HG02852 (cell line): Measurements from ENCODE around the gene ITM2B.
A peak's percentile ranks its signal among the peaks of the same experiment; 100 is the strongest.
"Not testable (repeated sequence)": the region's sequence is repeated elsewhere in the genome, so short reads cannot be mapped to it uniquely, and the experiment has no call there.

Source experiments
- ATAC-seq: cut with Tn5 transposase; IDR thresholded peaks from one replicate; pipeline ENCODE4 v1.9.1; 2021; ENCODE audit warnings: mild to moderate bottlenecking, moderate library complexity; ENCODE audit not compliant: unreplicated experiment

Gene ITM2B

GRCh38 chr13:48233046-48233888, at the start of gene ITM2B:
ITM2B (plus strand) TSS chr13:48233206; CDS start chr13:48233361, 155 bp downstream.
- peak; percentile 52 for ATAC-seq

- ATAC-seq, result peak; percentile 50
Measured at GRCh38 chr13:48184260-48184659, 48.7 kb upstream of the ITM2B start.

- ATAC-seq, result no peak
Measured at GRCh38 chr13:48185018-48185417, 48.0 kb upstream of the ITM2B start.

DNA sequence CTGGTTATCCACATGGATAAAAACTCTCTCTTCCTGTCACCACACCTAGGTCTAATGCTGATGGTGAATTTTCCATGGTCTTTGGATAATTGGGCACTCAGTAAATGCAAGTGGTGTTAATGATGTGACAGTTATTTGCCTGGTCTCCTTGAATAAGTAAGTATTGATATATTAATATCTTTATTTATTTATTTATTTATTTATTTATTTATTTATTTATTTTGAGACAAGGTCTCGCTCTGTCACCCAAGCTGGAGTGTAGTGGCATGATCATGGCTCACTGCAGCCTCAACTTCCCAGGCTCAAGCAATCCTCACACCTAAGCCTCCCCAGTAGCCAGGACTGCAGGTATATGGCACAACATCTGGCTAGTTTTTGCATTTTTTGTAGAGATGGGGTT, 46.3 kb upstream of the ITM2B start:
- no peak for ATAC-seq

DNA sequence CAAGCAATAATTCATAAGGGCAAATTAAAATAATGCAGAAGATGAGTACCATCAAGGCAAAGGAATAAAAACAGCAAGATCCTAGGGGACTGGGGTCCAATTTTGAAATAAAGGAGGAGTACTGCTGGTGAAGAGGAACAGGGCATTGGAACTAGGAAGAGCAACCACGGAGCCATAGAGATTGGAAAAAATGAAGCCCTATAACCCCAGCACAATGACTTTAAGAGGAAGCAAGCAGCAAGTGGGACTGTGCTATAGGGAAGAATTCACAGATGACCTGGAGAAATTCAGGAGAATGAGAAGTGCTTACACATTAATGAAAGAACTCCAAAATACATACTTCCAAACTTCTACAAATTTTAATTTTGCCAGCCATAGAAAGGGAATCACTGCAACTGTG, 44.9 kb upstream of the ITM2B start:
- no peak for ATAC-seq

- no peak for ATAC-seq
Measured at GRCh38 chr13:48188601-48189000, 44.4 kb upstream of the ITM2B start.

DNA sequence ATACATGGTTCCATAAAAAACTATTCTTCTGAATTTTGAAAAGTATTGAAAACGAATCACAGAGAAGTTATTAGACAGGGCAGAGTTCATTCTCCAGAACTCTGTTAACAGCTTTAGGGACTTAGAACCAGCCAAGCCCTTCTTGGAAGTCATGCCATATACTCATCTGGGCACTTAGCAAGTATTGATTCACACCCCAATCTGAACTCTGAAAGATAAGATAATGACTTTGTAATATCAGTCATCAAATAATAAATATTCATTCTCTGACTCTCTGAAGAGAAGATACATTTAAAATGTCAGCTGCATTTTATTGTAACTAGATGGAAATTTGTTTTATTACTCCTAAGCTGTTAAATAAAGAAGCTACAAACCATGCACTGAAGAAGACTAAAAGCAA, 43.8 kb upstream of the ITM2B start:
- ATAC-seq, result no peak

DNA sequence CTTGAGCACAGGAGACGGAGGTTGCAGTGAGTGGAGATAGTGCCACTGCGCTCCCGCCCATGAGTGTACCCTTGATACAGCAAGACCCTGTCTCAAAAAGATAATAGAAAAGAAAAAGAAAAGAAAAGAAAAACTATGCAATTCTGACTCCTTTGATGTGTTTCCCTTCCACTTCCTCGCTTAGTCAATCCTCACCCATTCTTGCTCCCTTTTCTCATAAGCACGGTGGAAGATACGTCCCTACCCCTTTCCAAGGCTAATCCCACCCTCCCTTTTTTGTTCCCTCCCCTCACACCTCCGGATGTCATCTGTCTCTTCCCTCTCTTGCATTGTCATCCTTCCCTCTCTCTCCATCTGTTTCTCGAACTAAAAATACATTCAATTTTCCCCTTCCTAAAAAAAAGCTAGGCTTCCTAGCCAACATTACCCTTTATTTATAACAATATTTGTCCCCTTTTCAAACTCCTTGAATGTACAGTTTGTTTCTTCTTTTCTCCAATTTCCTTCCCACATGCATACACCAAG, 40.5 kb upstream of the ITM2B start:
- ATAC-seq, result no peak

DNA sequence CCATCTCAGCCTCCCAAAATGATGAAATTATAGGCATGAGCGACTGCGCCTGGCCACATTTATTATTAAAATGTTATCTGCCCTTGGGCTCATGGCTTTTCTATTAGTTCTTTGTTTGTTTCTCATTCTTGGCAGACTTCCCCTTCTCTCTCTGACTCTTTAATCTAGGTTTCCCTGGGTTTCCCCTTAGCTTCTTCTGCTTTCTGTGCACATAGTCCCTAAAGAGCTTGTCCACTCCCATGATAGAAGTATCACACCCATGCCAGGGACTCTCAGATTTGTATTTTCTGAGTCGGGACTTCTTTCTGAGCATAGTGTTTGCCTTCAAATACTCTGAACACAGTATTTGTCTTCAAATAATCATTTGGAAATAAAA, 38.6 kb upstream of the ITM2B start:
- peak; percentile 83 for ATAC-seq

DNA sequence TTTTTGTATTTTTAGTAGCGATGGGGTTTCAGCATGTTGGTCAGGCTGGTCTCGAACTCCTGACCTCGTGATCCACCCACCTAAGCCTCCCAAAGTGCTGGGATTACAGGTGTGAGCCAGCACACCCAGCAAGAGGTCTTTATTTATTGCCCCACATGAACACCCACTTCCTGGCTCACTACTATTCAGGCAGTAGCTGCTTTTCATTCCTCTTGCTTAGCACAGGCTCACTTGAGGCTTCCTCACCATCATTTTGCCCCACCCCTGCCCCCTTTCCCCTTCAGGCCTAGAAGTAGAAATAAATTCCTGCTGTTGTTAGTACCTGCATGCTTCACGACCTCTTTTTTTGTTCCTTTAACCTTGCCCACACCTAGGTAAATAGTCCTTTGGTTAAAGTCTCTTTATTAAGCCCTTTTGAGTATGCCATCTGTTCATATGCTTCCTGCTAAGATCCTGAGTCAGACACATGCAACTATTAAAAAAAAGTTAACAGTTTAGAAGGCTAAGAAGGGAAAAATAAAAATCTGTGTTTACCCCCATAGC, 33.5 kb upstream of the ITM2B start:
- ATAC-seq, result no peak

- no peak for ATAC-seq
Measured at GRCh38 chr13:48201044-48201443, 32.0 kb upstream of the ITM2B start.

GRCh38 chr13:48207207-48207606, 25.8 kb upstream of the ITM2B start:
- not testable (repeated sequence) for ATAC-seq

DNA sequence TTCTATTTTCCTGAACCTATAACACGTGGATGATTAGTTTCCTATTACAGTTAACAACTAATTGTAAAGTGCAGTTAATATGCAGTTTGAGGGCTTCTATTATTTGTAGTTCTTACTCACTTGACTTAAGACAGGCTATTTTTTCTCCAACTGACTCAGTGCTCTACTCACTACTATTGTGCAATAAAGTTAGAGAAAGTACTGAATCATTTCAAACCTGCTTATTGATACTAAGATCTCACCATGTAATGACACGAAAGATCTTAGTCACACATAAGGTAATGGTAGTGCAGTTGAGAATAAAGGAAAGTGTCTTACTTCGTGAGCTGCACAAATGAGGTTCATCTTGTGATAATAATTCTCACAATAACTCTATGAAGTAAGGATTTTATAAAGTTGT, 22.8 kb upstream of the ITM2B start:
- peak; percentile 75 for ATAC-seq

DNA sequence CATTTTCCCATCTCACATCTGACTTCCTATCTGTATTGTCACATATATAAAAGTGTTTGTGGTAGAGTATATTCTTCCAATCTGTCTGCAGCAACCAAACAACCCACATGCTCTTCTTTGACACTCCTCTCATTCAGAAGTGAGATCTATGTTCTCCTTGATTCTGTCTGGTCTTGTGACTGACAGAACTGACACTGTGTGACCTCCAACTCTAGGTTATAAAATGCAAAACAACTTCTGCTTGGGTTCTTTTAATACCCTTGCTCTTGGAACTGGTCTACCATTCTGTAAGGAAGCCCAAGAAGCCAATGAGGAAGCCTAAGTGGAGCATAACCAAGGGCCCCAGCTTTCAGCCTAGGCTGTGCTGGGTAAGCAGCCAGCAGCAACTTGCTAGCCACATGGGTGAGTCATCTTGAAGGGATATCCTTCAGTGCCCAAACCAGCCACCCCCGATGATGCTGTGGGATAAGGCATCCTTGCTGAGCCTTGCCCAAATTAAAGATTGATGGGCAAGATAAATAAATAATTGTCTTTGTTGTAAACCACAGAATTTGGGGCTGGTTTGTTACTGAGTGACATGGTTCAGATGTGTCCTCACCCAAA, 18.4 kb upstream of the ITM2B start:
- no peak for ATAC-seq

- not testable (repeated sequence) for ATAC-seq
Measured at GRCh38 chr13:48215511-48216203, 17.3 kb upstream of the ITM2B start.

- no peak for ATAC-seq
Measured at GRCh38 chr13:48216204-48216711, 16.7 kb upstream of the ITM2B start.

- ATAC-seq, result no peak
Measured at GRCh38 chr13:48220592-48220980, 12.4 kb upstream of the ITM2B start.

DNA sequence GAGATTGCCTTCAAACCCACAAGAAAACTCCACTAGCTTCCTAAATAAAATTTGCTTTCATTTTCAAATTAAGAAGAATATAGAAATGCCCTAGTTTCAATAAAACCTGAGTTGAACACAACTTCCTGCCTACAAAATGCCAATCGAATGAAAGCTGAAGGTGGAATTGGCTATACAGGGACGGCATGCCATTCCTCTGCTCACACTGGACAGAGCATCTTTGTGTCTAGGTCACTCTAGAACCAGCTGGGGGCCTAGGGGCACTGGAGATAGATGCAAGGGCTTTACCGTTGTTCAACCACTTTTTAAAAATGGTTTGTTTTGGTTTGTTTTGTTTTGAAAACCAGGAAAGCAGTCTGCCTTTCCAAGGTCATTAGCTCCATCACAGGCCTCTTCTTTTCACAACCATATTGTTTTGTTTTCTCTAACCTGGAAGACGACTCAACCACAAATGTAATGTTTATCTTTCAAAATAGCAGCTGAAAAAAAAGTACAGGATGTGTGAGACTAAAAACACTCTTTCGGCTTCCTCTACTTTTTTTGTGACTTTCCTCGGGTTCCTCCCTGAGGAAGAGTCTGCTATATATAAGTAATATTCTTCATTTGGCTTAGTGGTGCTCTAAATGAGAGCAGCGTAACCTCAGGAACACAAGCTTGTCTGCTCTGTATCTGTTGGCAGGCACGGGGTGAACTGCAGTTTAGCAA, 11.9 kb upstream of the ITM2B start:
- ATAC-seq, result no peak

DNA sequence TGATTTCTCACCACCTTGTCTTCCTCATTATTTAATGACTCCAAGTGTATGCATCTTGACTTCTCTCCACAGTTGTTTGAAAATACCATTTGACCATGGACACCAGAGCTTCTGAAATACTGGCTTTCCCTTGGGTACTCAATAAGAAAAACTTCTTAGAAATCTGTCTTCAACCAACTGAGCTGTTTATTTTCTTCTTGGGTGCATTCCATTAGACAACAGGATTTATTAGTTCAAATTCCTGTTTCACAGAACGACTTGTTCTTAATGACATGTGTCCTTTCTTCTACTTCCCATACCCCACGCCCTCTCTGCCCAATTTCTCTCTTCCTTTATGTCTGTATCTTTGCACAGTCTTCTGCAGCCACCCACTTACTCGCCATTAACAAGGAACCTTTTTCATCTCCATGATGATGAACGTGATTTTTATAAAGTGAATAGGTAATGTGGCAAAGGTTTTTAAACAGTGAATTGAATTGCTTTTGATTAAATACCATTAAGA, 11.3 kb upstream of the ITM2B start:
- no peak for ATAC-seq
